ENCODE results near the gene RASA4.
"Not testable (repeated sequence)": the region's sequence is repeated elsewhere in the genome, so short reads cannot be mapped to it uniquely, and the experiment has no call there.

The RASA4 gene

DNA sequence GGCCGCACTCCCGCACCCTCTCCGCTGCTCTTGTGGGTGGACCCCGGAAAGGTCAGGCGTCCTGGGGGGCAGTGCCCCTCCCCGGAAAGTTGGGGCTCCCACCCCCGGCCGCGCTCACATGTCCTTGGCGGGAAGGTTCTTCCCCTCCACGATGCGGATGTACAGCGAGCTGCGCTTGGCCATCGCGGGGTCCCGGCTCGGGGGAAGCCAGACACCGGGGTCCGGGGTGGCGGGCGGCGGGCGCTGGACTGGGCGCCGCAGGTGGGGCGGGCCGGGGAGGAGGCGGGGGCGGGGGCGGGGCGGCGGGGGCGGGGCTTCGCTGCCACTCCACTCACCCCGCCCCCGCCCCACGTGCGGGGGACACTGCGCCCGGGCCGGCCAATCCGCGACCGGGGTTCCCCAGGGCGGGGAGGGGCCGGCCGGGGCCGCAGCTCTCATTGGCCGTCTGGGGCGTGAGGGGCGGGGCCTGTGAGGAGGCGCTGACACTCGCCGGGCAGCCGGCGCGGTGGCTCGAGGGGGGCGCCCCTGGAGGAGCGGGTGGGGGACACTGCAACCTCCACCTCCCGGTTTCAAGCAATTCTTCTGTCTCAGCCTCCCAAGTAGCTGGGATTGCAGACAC is at the start of gene RASA4:
TSS of gene RASA4 (minus strand) at position 250 of the 619 bp plus-strand sequence. CDS start at position 183, 67 bp downstream.
- not testable (repeated sequence) for FAIRE-seq

DNA sequence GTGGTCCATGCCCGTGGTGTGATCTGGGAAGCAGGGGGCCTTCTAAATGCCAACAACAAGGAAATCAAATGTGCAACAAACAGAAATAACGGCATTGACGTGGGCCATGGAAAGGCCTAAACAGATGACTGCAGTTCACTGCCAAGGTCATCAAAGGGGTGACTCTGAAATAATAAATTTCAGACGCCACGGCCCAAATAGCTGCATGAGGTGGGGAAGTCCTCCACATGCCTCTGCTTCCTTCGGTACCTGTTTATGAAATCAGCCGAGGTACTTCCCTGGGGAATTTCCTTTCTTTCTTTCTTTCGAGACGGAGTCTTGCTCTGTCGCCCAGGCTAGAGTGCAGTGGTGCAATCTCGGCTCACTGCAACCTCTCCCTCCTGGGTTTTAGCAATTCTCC is 48.2 kb upstream of the RASA4 start:
- FAIRE-seq = not testable (repeated sequence)

DNA sequence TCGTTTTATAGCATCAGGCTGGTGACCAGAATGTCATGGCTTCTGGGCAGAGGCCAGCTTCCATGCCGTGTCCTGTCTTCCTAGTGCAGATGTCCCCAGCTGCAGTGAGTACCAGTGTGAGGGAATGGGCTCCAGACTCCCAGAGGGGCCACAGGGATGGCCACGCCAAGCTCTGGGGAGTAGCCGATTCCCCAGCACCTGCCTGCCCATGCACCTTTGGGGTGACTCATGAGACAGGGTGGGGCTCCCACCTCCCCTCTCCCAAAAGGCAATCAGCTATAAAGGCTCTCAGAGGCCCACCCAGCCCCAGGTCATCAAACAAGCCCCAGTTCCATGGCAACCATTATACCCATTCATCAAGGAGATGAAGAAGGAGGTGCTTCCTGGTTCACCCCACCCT is 33.4 kb upstream of the RASA4 start, which contains the start of gene SPDYE2B:
TSS of gene SPDYE2B (plus strand) at position 396 of the 400 bp plus-strand sequence. CDS start 2,030 bp downstream, outside the sequence.
- not testable (repeated sequence) for FAIRE-seq

DNA sequence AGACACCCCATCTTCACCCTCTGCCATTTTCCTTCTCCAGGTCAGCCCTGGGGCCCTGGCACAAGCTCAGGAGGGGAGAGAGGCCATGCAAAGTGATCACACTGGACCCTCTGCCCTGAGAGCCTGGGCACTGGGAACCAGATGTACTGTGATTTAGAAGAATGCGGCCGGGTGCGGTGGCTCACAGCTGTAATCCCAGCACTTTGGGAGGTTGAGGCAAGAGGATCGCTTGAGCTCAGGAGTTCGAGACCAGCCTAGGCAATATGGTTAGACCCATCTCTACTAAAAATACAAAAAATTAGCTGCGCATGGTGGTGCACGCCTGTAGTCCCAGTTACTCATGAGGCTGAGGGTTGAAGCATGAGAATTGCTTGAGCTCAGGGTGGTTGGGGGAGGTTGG is 31.3 kb upstream of the RASA4 start:
- not testable (repeated sequence) for FAIRE-seq

DNA sequence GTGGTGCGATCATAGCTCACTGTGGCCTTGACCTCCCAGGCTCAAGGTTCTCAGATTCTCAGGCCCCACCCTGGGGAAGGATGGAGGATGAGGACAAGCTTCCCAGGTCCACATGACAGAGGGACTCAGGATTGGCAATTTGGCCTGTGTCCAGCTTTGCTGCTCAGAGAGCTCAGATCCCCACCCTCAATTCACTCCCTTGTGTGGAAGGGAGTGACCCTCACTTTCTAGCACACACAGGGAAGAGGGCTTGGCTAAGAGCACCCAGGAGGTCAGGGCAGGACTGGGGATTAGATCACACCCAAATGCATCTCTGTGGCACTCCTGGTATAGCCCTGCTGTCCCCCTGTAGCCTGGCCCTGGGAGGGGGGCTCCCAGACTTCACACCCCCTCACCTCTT is 26.8 kb upstream of the RASA4 start:
- not testable (repeated sequence) for FAIRE-seq

DNA sequence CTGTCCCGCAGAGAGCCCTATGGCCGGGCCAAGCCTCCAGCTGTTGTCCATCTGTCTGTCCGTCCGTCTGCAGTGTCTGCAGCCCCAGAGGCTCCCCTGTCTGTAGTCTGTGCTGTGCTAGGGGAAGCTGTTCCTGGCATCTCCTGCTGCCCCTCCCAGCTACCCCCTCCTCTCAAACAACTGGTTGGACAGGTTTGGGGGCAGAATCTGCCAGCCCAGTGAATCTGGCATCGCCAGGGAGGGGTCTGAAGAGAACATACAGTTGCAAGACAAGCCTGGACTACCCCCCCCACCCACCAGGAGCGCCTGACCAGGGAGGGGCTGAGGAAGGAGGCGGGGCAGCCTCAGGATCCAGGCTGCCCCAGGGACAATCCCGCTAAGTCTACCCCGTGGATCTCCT is 26.1 kb upstream of the RASA4 start, which contains the start of gene UPK3BL1:
TSS of gene UPK3BL1 (minus strand) at position 101 of the 400 bp plus-strand sequence. CDS start at position 51, 50 bp downstream.
- FAIRE-seq = not testable (repeated sequence)

DNA sequence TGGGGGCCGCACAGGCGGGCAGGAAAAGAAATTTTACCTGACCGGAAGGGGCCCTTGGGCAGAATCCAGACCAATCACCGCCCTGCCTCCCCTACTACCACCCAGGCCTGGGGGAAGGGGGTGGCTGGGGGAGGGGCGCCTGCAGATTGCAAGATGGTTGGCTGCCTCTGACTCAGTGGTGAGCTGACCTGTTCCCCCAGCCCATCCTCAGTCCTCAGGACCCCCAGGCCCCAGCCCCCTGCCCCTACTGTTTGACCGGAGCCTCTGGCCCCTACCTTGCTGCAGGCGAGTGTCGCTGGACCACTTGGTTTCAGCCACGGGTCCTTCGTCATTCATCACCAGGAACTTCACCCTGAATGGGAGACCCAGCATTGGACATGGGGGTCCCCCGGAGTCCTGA is 22.3 kb upstream of the RASA4 start:
- not testable (repeated sequence) for FAIRE-seq

DNA sequence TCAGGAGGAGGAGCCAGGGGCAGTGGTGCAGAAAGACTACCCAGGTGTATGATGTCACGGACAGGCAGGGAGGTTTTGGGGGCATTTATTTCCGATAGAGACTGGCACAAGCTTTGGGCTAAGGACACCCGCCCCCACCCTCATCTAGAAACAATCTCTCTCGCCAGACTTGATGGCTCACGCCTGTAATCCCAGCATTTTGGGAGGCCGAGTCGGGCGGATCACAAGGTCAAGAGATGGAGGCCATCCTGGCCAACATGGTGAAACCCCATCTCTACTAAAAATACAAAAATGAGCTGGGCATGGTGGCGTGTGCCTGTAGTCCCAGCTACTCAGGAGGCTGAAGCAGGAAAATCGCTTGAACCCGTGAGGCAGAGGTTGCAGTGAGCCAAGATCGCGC is 20.4 kb upstream of the RASA4 start:
- FAIRE-seq = not testable (repeated sequence)

DNA sequence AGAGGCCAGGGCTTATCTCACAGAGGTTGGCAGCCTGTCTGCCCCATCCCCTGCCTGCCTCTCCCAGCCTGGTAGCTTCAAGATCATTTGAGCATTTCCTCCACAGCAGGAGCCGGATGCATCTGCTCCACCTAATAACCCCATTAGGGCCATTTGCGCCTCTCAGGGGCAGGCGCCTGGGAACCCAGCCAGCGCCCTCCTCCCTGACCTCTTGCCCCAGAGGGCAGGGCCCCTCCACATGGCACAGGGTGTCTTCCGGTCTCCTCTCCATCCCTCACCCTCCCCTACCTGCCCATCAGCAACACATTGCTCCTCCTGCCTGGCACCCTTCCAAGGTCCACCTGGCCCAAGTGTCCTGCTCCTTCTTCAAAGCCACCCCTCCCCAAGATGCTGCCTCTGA is 18.8 kb upstream of the RASA4 start:
- not testable (repeated sequence) for FAIRE-seq

DNA sequence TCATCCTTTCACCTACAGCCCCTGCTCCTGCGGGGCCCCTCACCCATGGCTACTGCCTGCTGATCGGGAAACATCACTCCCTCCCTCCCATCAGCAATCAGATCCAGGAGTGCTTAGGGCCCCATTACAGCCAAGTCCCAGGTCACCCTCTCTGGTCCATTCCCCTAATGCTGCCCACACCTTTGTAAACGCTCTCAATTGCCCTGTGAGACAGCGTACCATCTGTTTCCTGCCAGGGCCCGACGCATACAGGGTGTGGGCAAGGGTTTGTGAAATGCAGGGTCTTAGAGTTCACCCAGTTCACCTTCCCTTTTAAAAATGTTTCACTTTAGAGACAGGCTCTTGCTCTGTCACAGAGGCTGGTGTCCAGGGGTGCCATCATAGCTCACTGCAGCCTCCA is 17.7 kb upstream of the RASA4 start:
- FAIRE-seq = not testable (repeated sequence)

DNA sequence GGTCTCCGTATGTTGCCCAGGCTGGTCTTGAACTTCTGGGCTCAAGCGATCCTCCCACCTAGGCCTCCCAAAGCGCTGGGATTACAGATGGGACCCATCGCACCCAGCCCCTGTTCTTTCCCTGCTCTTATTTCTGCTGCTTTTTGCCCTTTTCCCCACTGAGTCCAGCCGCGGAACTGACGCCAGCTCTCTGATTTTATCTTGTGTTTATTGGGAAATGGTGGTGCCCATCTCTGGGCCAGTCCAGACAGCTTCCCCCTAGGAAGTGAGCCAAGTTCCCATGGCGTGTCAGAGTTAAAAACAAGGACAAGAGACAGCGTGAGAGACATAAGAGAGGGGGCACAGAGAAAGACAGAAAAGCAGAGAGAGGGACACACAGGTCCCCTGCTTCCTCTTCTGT is 14.1 kb upstream of the RASA4 start:
- not testable (repeated sequence) for FAIRE-seq

DNA sequence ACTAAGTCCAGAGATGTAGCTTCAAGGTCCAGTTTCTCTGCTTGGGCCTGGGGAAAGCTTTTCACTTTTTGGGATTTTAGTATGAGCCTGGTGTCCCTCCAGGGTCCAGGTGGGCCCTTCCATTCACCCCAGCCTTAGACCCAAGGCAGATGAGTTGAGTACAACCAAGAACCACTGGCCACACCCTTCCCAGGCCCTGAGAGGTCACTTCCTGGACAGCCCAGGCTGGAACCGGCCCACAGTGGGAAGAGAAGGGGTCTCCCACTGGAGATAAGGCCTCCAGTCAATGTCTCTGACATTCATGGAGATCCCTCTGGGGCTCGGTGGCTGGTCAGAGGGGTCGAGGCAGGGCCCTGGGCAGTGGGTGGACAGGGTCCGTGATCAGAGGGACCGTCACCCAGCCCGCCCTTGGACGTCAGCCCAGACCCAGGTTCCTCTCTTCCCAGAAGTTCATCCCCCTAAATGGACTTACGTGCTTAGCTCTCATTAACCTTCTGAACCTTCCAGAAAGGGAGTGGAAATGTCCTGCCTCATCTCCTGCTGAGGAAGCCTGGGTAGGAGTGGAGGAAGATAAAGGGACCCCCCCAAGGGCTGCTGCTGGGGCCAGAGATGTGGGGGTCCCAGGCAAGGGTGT is 10.8 kb upstream of the RASA4 start:
- not testable (repeated sequence) for FAIRE-seq

DNA sequence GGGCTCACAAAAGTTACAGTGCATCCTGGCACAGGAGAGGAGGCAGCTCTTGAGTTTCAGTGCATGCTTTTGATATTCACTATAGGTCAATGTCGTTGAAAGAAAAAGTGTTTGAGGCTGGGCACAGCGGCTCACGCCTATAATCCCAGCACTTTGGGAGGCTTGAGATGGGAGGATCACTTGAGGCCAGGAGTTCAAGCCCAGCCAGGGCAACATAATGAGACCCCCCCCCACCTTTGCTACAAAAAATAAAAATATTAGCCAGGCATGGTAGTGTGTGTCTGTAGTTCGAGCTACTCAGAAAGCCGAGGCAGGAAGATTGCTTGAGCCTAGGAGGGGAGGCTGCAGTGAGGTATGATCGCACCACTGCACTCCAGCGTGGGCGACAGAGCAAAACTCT is 1.6 kb upstream of the RASA4 start:
- FAIRE-seq = not testable (repeated sequence)

DNA sequence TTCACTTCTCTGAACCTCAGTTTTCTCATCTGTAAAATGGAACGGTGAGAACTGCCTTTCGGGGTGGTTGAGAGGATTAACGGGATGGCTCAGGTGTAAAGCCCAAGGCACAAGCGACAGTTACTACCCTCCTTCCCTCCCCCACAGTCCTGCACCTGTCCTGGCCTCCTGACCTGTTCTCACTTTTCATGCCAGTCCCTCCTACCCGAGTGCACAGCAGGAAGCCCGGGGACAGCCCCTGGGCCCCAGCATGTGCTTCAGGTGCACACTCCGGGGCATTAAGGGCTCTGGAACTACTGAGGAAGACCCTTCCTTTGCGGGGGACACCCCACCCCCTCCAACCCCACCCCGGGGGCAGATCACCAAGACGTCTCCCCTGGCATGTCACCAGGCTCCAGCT is 626 bp downstream of the RASA4 start:
- not testable (repeated sequence) for FAIRE-seq

DNA sequence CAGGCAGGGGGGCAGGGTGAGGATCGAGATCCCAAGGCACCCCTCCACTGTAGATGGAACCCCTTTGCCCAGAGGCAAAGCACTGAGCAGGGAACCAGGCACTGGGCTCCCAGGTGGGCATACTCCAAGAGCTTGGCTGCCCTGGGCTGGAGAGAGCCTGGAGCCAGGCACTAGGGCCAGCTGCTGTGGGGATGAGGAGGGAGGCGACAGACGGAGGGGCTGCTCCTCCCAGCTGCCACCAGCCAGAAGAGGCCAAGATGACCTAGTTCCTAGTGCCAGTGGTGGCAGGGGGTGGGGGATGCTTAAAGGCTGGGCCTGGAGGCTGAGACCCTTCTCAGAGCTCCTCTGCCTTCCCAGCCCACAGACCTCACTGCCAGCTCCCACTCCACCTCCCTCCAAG is 1.7 kb downstream of the RASA4 start:
- not testable (repeated sequence) for FAIRE-seq

DNA sequence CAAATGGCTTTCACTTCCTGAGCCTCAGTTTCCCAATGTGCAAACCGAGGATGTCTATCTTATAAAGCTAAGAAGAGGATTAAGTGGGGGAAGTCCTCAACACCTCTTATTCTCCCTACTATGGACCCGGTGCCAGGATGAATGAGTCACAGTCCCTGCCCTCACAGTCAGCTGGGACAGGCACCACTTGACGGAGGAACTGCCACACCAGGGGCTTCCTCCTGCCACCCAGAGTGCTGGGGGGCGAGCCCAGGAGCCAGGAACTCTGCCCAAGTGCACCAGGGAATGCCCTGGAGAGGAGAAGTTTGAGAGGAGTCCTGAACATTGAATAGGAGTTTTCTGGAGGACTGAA is 2.2 kb downstream of the RASA4 start:
- not testable (repeated sequence) for FAIRE-seq

DNA sequence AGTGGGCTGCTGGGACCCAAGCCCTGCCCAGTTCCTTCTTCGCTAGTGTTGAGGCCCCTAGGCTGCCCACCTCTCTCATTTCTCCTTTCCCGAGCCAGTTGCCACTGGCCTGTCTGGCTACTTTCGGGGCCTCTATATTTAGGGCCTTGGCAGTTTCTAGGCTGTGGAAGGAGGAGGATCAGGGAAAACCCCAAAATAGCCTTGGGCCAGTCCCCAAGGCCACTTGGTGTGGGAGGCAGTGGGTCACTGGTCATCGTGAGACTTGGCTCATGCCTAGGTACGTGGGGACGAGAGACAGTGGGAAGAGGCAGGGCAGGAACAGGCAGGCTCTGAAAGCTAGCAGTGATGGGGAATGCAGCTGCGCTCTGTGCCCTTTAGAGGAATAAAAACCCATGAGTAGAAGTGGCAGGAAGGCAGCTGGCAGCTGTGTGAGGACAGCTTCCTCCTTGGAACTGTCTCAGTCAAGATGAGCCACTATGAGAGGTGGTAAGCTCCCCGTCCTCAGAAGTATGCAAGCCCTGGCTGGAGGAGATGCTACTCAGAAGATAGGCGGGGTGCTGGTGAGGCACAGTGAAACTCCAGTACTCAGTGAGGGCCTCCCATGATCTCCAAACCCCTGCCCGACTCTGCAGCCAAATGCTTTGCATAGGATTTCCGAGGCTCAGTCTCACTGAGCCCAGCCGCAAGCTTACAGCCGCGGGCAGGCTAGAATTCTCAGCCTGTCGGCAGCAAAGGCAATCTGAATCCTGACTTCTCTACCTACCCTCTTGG is 2.8 kb downstream of the RASA4 start:
- not testable (repeated sequence) for FAIRE-seq

DNA sequence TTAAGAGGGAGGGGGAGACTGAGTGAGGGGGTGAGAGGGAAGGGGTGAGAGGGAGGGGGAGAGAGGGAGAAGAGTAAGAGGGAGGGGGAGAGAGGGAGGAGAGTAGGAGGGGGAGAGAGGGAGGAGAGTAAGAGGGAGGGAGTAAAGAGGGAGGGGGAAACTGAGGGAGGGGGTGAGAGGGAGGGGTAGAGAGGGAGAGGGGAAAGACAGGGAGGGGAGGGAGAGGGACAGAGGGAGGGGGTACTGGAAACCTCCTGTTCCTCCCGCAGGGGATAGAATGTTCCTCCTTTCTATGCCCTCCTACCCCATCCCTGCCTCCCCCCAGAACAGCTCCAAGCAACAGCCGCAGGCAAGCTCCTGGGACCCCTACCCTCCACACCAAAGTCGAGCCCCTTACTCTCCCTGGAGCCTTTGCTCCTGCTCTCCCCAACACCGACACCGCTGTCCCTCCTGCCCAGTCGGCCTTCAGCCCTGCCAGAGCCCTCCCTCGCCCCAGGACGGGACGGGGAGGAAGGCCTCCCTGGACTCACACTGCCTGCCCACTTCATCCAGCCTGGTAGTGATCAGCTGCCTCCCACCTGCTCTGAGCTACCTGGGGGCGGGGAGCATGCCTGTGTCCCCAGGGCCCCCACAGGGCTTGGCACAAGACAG is 4.8 kb downstream of the RASA4 start:
- not testable (repeated sequence) for FAIRE-seq

DNA sequence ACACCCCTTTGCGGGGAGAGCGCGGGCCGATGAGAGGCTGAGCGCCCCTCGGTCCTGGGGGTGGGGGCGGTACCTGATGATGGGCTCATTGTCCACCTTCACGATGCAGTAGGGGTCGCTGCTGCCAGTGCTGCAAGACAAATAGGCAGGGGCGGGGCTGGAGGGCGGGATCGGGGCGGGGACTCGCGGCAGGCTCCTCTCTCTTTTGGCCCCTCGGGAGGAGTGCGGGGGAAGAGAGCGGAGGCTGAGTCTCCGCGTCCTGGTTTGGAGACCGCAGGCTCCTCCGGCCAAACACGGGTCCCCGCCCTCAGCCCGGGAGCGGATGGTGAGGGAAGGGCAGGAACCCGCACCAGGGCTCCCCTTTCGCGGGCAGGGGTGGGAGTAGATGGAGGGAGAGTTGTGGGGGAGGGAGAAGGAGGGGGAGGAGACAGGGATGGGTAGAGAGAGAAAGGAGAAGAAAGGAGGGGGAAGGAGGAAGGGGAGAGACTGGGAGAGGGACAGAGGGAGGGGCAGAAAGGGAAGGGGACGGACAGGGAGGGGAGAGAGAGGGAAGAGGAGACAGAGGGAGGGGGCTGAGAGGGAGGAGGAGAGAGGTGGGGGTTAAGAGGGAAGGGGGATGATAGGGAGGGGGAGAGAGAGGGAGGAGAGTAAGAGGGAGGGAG is 5.4 kb downstream of the RASA4 start:
- not testable (repeated sequence) for FAIRE-seq

DNA sequence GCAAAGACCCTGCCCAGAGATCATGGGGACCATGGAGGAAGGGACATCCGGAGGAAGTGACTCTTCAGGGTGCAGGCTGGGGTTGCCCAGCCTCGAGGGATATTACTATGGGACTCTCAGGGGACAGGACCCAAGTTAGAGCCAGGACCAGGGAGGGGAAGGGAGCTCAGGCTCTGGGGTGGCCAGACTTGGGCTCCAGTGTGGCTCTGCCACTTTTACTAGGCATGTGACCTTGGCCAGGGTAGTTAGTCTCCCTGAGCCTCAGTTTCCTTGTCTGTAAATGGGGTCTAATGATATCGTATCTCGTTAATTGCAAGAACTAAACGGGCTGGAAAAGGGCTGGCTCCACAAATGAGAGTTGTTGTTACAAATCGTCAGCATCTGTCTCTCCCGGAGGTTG is 6.1 kb downstream of the RASA4 start:
- not testable (repeated sequence) for FAIRE-seq

DNA sequence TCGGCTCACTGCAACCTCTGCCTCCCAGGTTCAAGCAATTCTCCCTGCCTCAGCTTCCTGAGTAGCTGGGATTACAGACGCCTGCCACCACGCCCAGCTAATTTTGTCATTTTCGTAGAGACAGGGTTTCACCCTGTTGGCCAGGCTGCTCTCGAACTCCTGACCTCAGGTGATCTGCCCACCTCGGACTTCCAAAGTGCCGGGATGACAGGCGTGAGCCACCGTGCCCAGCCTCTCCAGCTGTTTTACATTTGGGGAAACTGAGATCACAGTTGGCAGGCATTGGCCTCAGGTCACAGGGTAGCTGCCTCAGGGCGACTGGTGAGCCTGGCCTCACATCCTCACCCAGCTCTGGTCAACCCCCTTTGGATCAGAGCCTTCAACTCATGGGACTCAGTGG is 6.8 kb downstream of the RASA4 start:
- FAIRE-seq = not testable (repeated sequence)

DNA sequence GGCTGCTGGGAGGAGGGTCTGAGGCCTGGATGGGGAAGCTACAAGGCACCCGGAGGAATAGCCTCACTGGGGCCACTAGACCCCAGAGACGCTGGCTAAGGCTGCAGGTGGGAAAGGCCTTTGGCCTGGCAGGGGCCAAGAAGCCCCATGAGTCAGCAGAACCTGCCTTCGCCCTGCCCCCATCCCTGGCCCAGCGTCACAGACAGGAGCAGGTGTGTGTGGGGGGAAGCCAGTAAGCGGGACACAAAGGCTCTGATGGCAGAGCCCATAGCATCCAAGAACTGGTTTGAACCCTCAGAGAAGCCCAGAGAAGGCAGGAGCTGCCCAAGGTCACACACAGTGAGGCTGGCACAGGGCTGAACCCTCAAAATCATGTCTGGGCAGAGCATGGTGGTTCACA is 9.7 kb downstream of the RASA4 start:
- FAIRE-seq = not testable (repeated sequence)
